DMS53 treated with DMSO at 0.1 percent for 48 hours (cell line): ENCODE results near the gene FAM193A.
"Not testable (repeated sequence)": the region's sequence is repeated elsewhere in the genome, so short reads cannot be mapped to it uniquely, and the experiment has no call there.

Experiments
- DNase-seq: peaks from one replicate; lab custom pipeline; 2025; ENCODE audit not compliant: unreplicated experiment; lab: John Stamatoyannopoulos, UW

Gene FAM193A

GRCh38 chr4:2607822-2608221, 71.4 kb downstream of the FAM193A start:
- no peak for DNase-seq

DNA sequence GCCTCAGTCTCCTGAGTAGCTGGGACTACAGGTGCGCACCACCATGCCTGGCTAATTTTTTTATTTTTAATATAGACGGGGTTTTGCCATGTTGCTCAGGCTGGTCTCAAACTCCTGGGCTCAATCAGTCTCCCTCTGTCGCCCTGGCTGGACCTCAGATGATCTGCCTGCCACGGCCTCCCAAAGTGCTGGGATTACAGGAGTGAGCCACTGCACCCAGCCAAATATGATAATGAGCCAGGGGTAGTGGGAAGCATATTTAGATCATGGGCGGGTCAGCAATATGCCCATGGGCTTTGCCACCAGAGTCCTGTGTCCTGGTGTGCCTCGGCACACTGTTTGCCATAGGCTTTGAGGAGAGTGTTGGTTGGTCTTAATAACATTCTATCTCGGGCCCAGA, 71.8 kb downstream of the FAM193A start:
- no peak for DNase-seq

DNA sequence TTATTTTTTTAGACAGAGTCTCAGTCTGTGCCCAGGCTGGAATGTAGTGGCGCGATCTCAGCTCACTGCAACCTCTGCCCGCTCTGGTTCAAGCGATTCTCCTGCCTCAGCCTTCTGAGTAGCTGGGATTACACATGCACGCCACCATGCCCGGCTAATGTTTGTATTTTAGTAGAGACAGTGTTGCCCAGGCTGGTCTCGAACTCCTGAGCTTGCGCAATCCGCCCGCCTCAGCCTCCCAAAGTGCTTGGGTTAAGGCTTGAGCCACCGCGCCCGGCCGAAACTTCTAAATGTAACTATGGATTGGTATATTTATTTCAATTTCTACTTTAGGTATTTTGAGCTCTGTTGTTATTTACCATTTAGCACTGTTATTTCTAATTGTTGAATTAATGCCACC, 79.4 kb downstream of the FAM193A start:
- DNase-seq: no peak

GRCh38 chr4:2617955-2618354, 81.5 kb downstream of the FAM193A start:
- no peak for DNase-seq

GRCh38 chr4:2618729-2619128, 82.3 kb downstream of the FAM193A start:
- DNase-seq: not testable (repeated sequence)

- no peak for DNase-seq
These were observed 83.0 kb downstream of the FAM193A start for GRCh38 chr4:2619459-2619858.

- DNase-seq: no peak
These were observed 85.0 kb downstream of the FAM193A start for GRCh38 chr4:2621419-2621818.

DNA sequence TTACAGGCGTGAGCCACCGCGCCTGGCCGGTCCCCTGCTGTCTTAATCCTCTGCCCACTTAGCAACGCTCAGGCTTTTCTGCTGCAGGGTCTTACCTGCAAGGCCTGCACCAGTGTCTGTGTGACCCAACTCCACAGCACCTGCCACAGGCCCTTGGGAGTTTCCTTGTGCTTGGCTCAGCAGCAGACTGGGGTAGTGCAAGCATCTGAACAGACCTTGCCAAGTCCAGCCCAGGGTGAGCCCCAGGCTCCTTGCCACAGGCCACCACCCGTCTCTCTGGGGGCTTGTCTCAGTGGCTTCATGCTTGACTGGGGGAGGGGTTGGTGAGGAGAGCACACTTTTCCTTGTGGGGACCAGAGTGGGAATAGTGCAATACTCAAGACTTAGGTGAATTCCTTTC, 87.0 kb downstream of the FAM193A start:
- no peak for DNase-seq

GRCh38 chr4:2624782-2625530, 88.5 kb downstream of the FAM193A start:
- DNase-seq: no peak

GRCh38 chr4:2626231-2626630, 89.8 kb downstream of the FAM193A start:
- no peak for DNase-seq

DNA sequence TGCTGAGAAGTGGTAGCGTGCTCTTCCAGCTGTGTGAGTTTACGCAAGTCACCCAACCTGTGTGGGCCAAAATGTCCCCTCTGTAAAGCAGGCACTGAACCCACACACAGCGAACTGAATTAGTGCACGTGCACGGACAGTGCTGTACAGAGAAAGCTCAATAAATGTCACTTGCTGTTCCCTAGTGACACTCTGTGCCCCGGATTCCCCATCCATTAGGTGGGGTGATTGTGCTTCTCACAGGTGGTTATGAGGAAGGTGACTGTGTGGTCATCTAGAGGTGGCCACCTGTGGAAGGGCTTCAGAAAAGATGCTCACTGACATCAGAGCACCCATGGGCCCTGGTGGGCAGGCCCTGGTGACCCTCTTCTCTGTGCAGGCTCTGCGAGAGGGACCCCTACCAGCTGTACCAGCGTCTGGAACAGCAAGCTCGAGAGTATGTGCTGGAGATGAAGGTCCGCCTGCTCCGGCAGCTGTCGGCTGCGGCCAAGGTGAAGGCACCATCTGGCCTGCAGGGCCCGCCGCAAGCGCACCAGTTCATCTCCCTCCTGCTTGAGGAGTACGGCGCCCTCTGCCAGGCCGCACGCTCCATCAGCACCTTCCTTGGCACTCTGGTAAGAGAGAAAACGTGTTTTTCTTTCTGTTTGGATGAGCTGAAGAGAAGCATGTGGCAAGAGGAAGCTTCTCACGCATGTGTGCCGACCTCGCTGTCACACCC, 94.3 kb downstream of the FAM193A start:
- no peak for DNase-seq

GRCh38 chr4:2634014-2634413, 97.6 kb downstream of the FAM193A start:
- DNase-seq: no peak

DNA sequence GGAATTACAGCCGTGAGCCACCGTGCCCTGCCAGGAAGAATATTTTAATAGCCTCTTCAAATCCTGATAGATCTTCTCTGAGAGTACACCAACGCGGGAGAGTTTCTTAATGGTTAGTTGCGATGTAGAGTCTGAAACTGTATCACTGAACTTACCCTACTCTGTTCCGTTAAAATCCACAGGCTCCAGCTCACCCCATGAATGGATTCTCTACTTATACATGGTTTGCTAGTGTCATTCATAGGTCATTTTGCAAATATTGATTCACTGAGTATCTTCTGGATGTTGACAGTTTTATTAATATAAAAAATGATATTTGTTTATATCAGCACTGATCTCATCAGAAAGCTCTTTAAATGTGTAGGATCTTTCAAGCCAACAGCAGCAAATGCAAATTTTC, 99.9 kb downstream of the FAM193A start:
- DNase-seq: no peak

DNA sequence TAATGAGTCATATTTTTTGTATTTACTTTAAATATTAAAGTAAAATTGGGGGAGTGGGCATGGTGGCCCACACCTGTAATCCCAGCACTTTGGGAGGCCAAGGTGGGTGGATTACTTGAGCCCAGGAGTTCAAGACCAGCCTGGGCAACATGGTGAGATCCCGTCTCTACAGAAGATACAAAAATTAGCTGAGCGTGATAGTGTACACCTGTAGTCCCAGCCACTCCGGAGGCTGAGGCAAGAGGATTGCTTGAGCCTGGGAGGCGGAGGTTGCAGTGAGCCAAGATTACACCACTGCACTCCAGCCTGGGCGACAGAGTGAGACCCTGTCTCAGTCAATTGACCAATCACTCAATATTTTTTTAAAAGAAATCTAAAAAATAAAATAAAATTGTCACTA, 100.5 kb downstream of the FAM193A start:
- not testable (repeated sequence) for DNase-seq

DNA sequence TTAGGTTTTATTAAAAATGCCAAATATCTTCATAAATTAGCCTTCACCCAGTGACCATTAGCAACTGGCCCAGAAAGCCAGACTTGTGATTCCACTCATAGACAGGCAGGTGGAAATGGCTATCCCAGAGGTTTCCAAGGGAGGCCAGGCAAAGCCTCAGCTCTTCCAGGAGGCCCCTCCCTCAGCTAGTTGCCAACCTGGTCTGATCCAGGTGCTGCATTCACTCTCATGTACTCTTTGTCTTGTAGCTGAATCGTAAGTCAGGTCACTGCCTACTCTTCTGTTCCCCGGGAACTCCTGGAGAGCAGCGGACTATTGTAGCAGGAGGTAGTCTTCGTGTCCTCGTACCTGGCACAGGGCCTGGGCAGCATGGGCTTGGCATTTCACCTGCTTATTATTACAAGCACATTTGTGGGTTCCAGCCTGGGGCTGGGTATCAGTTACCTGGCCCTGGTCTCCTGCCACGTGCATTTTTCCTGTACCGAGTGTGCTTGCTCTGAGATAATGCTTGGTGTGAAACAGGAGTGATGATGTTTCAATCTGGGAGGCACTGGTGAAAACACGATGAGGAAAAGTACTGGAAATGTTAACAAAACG, 101.6 kb downstream of the FAM193A start:
- DNase-seq: no peak

DNA sequence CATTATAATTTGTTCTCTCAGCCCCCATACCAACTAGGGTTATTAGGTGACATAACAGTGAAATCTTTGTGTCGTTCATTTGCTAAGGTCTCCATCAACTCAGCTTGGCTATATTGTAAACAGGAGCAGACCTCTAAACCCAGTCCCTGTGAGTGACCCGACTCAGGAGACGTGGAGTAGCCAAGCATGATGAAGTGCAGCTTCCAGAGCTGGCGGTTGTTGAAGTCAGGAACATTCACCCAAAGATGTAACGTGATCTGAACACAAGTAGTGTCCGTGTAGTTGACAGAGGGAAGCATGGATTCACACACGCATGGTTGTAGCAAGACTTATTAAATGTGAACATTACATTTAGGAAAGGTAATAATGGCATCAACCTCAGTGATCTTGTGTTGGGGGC, 102.3 kb downstream of the FAM193A start:
- no peak for DNase-seq

- DNase-seq: no peak
These were observed 106.5 kb downstream of the FAM193A start for GRCh38 chr4:2642968-2643367.

DNA sequence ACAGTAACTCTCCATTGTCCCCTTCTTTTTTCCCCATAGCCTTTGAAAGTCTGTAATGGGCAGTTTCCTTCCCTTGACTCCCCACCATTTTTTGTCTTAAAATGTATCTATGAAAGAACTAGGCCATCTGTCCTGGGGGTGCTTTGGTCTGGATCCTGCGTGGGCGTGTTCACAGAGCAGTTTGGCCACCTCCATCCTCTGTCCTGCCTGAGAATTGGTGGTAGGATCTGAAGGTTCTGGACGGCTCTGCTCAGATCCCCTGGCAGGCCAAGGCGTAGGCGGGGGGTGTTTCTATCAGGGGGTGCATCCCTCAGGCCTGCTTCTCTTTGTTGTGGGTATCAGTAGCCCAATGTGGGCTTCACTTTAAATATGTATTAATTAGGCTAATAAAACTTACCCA, 107.1 kb downstream of the FAM193A start:
- DNase-seq: no peak

GRCh38 chr4:2646396-2647149, 110.1 kb downstream of the FAM193A start:
- DNase-seq: no peak

- peak; percentile 94 for DNase-seq
These were observed 111.1 kb downstream of the FAM193A start for GRCh38 chr4:2647403-2648158.
